Stimulated activated CD8-positive, alpha-beta memory T cell treated with anti-CD3 and anti-CD28 coated beads, Interleukin-2, amount 100 ng/mL, for 1 hour (primary cell): ENCODE data around the gene OPCML.

ENCODE experiments used
- DNase-seq, 2 donors: peaks; one replicate each; pipeline ENCODE4 v3.0.0-alpha.2; 2020; ENCODE audit warnings: low read depth in 2 of 2

OPCML gene

GRCh38 chr11:132563050-132563449, 969.3 kb downstream of the OPCML start:
- no peak for DNase-seq

GRCh38 chr11:132561937-132562336, 970.4 kb downstream of the OPCML start:
- no peak for DNase-seq

GRCh38 chr11:132559331-132560036, 972.8 kb downstream of the OPCML start:
- no peak for DNase-seq

- no peak for DNase-seq
Observed at GRCh38 chr11:132556316-132556715, 976.0 kb downstream of the OPCML start.

- DNase-seq, result no peak
Observed at GRCh38 chr11:132555617-132556016, 976.7 kb downstream of the OPCML start.

GRCh38 chr11:132551016-132551415, 981.3 kb downstream of the OPCML start:
- no peak for DNase-seq

GRCh38 chr11:132549561-132549960, 982.7 kb downstream of the OPCML start:
- DNase-seq, result no peak

GRCh38 chr11:132549001-132549400, 983.3 kb downstream of the OPCML start:
- DNase-seq, result no peak

- no peak for DNase-seq
Observed at GRCh38 chr11:132544007-132544406, 988.3 kb downstream of the OPCML start.

GRCh38 chr11:132541794-132542193, 990.5 kb downstream of the OPCML start:
- DNase-seq, result no peak

GRCh38 chr11:132540581-132540980, 991.7 kb downstream of the OPCML start:
- DNase-seq, result no peak

- no peak for DNase-seq
Observed at GRCh38 chr11:132539590-132540368, 992.5 kb downstream of the OPCML start.

- DNase-seq, result no peak
Observed at GRCh38 chr11:132538642-132539041, 993.7 kb downstream of the OPCML start.

- DNase-seq, result no peak
Observed at GRCh38 chr11:132535830-132536229, 996.5 kb downstream of the OPCML start.

GRCh38 chr11:132531921-132532320, 1000.4 kb downstream of the OPCML start:
- DNase-seq, result no peak

- DNase-seq, result no peak
Observed at GRCh38 chr11:132528181-132528580, 1004.1 kb downstream of the OPCML start.

- DNase-seq, result no peak
Observed at GRCh38 chr11:132523929-132524328, 1008.4 kb downstream of the OPCML start.

- DNase-seq, result no peak
Observed at GRCh38 chr11:132520199-132520598, 1012.1 kb downstream of the OPCML start.

- no peak for DNase-seq
Observed at GRCh38 chr11:132519241-132519815, 1013.0 kb downstream of the OPCML start.

- no peak for DNase-seq
Observed at GRCh38 chr11:132504501-132505041, 1027.7 kb downstream of the OPCML start.

GRCh38 chr11:132501356-132501755, 1030.9 kb downstream of the OPCML start:
- no peak for DNase-seq

- DNase-seq, result no peak
Observed at GRCh38 chr11:132499661-132500060, 1032.6 kb downstream of the OPCML start.

- no peak for DNase-seq
Observed at GRCh38 chr11:132496341-132496740, 1036.0 kb downstream of the OPCML start.
